Glutamatergic neuron (in vitro differentiated cells): ENCODE data around the gene RPL13. TPM values are rescaled to one million over a fixed set of nuclear protein-coding genes. Genes with fewer than 3 reads are reported as not detected.

Experiments
- DNase-seq: peaks from one replicate; pipeline ENCODE4 v3.0.0; 2022
- H3K27ac Mint-ChIP-seq: one replicate; pipeline ENCODE4 v1.8.0; 2020; ENCODE audit warnings: mild to moderate bottlenecking, mixed read lengths, inconsistent platforms; ENCODE audit not compliant: unreplicated experiment
- H3K27me3 Mint-ChIP-seq: one replicate; pipeline ENCODE4 v1.8.0; 2020; ENCODE audit warnings: mild to moderate bottlenecking, moderate library complexity, mixed read lengths, inconsistent platforms; ENCODE audit not compliant: unreplicated experiment
- H3K36me3 Mint-ChIP-seq: one replicate; pipeline ENCODE4 v1.8.0; 2020; ENCODE audit warnings: mild to moderate bottlenecking, mixed read lengths, inconsistent platforms; ENCODE audit not compliant: unreplicated experiment
- H3K4me1 Mint-ChIP-seq: one replicate; pipeline ENCODE4 v1.8.0; 2020; ENCODE audit warnings: mild to moderate bottlenecking, low read depth, mixed read lengths, inconsistent platforms; ENCODE audit not compliant: unreplicated experiment
- H3K4me3 Mint-ChIP-seq: one replicate; pipeline ENCODE4 v1.8.0; 2020; ENCODE audit warnings: mild to moderate bottlenecking, mixed read lengths, inconsistent platforms; ENCODE audit not compliant: unreplicated experiment
- H3K9me3 Mint-ChIP-seq: one replicate; pipeline ENCODE4 v1.8.0; 2020; ENCODE audit warnings: mild to moderate bottlenecking, moderate library complexity, mixed read lengths, inconsistent platforms; ENCODE audit not compliant: unreplicated experiment
- CTCF ChIP-seq: fragments of 200-600 bp; sonication (generic); IDR thresholded peaks from one replicate; pipeline ENCODE4 v1.5.0; 2021; ENCODE audit not compliant: partially characterized antibody, unreplicated experiment
- total RNA-seq: library from RNA; stranded (reverse); fragmentation: NEBNext Ultra II Directional; extraction: Animal tissue kit (Norgen Biotek cat#: 25700); gene quantifications from one replicate; pipeline ENCODE4 v1.2.1, GENCODE V29; 2021; ENCODE audit not compliant: unreplicated experiment

The RPL13 gene
- total RNA-seq, 1 donor from 2014 or later, result 893 TPM

- H3K27me3 Mint-ChIP-seq, result peaks cover 9% of the 10 kb centered on the region
- TF ChIP-seq CTCF, result no peak
- peaks cover 2% of the 10 kb centered on the region for H3K9me3 Mint-ChIP-seq
- H3K36me3 Mint-ChIP-seq, result no peaks in the 10 kb centered on the region
- no peak for DNase-seq
- H3K4me3 Mint-ChIP-seq, result no peak overlapping the region
- no peaks in the 10 kb centered on the region for H3K4me1 Mint-ChIP-seq
- no peak overlapping the region for H3K27ac Mint-ChIP-seq
Observed at GRCh38 chr16:89536886-89537548, 23.5 kb upstream of the RPL13 start.

GRCh38 chr16:89537549-89537925, 22.9 kb upstream of the RPL13 start:
- Mint-ChIP-seq H3K9me3 (peaks cover 2% of the 10 kb centered on the region), H3K36me3 (no peaks in the 10 kb centered on the region), H3K27ac (no peak overlapping the region), H3K4me1 (no peaks in the 10 kb centered on the region), H3K27me3 (peaks cover 7% of the 10 kb centered on the region), H3K4me3 (no peak overlapping the region)
- no peak for DNase-seq
- no peak for TF ChIP-seq CTCF

- no peak for DNase-seq
- Mint-ChIP-seq H3K27ac (no peak overlapping the region), H3K4me3 (no peak overlapping the region), H3K4me1 (no peaks in the 10 kb centered on the region), H3K36me3 (no peaks in the 10 kb centered on the region), H3K27me3 (peaks cover 7% of the 10 kb centered on the region), H3K9me3 (peaks cover 2% of the 10 kb centered on the region)
- TF ChIP-seq CTCF, result no peak
Observed at GRCh38 chr16:89538286-89538685, 22.2 kb upstream of the RPL13 start.

GRCh38 chr16:89540557-89540956, 19.9 kb upstream of the RPL13 start:
- peaks cover 2% of the 10 kb centered on the region for H3K9me3 Mint-ChIP-seq
- no peak for TF ChIP-seq CTCF
- no peak for DNase-seq
- peaks cover 5% of the 10 kb centered on the region for H3K27me3 Mint-ChIP-seq
- H3K4me3 Mint-ChIP-seq, result no peak overlapping the region
- no peak overlapping the region for H3K27ac Mint-ChIP-seq
- no peaks in the 10 kb centered on the region for H3K4me1 Mint-ChIP-seq
- no peaks in the 10 kb centered on the region for H3K36me3 Mint-ChIP-seq

GRCh38 chr16:89541792-89542191, 18.7 kb upstream of the RPL13 start:
- no peak overlapping the region for H3K27ac Mint-ChIP-seq
- H3K27me3 Mint-ChIP-seq, result peaks cover 5% of the 10 kb centered on the region
- H3K9me3 Mint-ChIP-seq, result peaks cover 2% of the 10 kb centered on the region
- H3K36me3 Mint-ChIP-seq, result no peaks in the 10 kb centered on the region
- DNase-seq, result no peak
- H3K4me3 Mint-ChIP-seq, result no peak overlapping the region
- no peaks in the 10 kb centered on the region for H3K4me1 Mint-ChIP-seq
- no peak for TF ChIP-seq CTCF
